SH-SY5Y (cell line): ENCODE results near the gene GNAL.

Experiments used
- GATA2 ChIP-seq: IDR thresholded peaks from 2 replicates; pipeline ENCODE4 v1.6.1; 2011; ENCODE audit warnings: mild to moderate bottlenecking, low read depth, low read length
- GATA3 ChIP-seq: IDR thresholded peaks from 2 replicates; pipeline ENCODE4 v1.6.1; 2011; ENCODE audit warnings: low read depth, mild to moderate bottlenecking, low read length, moderate library complexity

- TF ChIP-seq GATA2 (no peak), GATA3 (no peak)
These were observed 58.2 kb downstream of the GNAL start for GRCh38 chr18:11747286-11747685.
